H1 (cell line): Measurements from ENCODE around the gene CUL1.

Experiments
- ATF3 ChIP-seq: IDR thresholded peaks from 2 replicates; pipeline ENCODE4 v1.6.1; 2011; ENCODE audit warnings: low read depth, mild to moderate bottlenecking, low read length; ENCODE audit not compliant: insufficient read depth
- CTCF ChIP-seq, 3 experiments: IDR thresholded peaks; 1 replicate in 2 of 3; 2 replicates in 1 of 3; pipeline versions ENCODE4 v1.5.1 to v1.6.1; 2011; ENCODE audit warnings: low read length in 3 of 3, mild to moderate bottlenecking in 3 of 3, inconsistent platforms in 2 of 3, low read depth in 1 of 3, moderate library complexity in 1 of 3; ENCODE audit not compliant: insufficient read depth in 1 of 3; ENCODE audit errors: control extremely low read depth in 1 of 3
- EZH2 ChIP-seq: fragments of 200-600 bp; sonication (generic); IDR thresholded peaks from 2 replicates; pipeline ENCODE4 v1.7.1; 2012; ENCODE audit warnings: low read depth, mild to moderate bottlenecking, moderate library complexity, low read length, inconsistent platforms; ENCODE audit not compliant: severe bottlenecking
- POLR2AphosphoS5 ChIP-seq: IDR thresholded peaks from 2 replicates; pipeline ENCODE4 v1.6.1; 2011; ENCODE audit warnings: low read depth, low read length
- RAD21 ChIP-seq, 2 experiments: IDR thresholded peaks in 1 of 2; conservative IDR thresholded peaks in 1 of 2; 2 replicates each; pipeline ENCODE4 v1.6.1; 2011; ENCODE audit warnings: low read depth in 2 of 2, low read length in 2 of 2, improper control_type of control experiment in 1 of 2, inconsistent platforms in 1 of 2, mild to moderate bottlenecking in 1 of 2, moderate library complexity in 1 of 2

GRCh38 chr7:148807436-148807835 is 108.7 kb downstream of the CUL1 start:
- TF ChIP-seq CTCF (IDR thresholded peaks at IDR 0.05; ENCODE audit: control extremely low read depth in 1 of 3, insufficient read depth in 1 of 3, low read depth in 1 of 3, low read length in 3 of 3), result no peak
- TF ChIP-seq RAD21 (IDR thresholded peaks at IDR 0.05 in 1 of 2, conservative IDR thresholded peaks at IDR 0.05 in 1 of 2; ENCODE audit: low read depth in 2 of 2, low read length in 2 of 2), result no peak
- no peak for TF ChIP-seq POLR2AphosphoS5
- TF ChIP-seq EZH2, result no peak
- TF ChIP-seq ATF3, result no peak
